ENCODE measurements around the gene SRP19.
A peak's percentile ranks its signal among the peaks of the same experiment; 100 is the strongest.
"Not testable (repeated sequence)": the region's sequence is repeated elsewhere in the genome, so short reads cannot be mapped to it uniquely, and the experiment has no call there.

SRP19 gene

DNA sequence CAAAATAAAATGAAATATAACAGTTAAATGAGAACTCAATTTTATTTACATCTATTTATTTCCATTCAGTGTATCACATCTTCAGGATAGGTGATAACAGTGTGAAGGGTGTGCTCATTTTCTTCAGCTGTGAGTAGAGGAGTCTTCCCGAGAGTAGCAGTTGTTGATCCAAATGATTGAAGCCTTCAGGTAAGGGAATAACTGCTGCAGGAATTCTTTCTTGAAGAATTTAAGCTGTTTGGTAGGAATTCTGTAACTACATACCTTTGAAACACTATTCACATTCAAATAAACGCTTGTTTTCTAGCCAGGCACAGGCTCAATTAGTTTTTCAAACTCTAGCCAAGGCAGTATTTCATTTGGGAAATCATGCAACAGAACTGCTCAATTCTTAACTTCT is 15.3 kb downstream of the SRP19 start:
- no peak for DNase-seq

DNA sequence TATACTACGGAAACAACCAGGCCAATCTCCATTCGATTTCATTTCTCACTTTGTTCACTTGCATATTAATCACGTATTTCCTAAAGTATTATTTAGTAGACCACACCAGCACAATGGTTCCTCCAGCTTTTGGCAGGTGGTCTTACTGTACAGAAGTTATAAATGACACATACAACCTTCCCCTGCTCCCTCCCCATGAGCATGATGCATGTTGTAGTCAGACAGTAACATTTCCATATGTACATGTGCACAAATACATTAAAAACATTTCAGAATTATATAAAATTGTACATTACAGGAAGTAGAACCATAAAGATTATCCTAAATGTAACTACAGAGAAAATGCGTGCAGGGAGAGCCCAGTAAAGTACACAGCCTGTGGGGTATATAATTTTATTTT is 17.0 kb downstream of the SRP19 start:
- no peak for DNase-seq

GRCh38 chr5:112878760-112879159 is 17.7 kb downstream of the SRP19 start:
- DNase-seq = no peak

DNA sequence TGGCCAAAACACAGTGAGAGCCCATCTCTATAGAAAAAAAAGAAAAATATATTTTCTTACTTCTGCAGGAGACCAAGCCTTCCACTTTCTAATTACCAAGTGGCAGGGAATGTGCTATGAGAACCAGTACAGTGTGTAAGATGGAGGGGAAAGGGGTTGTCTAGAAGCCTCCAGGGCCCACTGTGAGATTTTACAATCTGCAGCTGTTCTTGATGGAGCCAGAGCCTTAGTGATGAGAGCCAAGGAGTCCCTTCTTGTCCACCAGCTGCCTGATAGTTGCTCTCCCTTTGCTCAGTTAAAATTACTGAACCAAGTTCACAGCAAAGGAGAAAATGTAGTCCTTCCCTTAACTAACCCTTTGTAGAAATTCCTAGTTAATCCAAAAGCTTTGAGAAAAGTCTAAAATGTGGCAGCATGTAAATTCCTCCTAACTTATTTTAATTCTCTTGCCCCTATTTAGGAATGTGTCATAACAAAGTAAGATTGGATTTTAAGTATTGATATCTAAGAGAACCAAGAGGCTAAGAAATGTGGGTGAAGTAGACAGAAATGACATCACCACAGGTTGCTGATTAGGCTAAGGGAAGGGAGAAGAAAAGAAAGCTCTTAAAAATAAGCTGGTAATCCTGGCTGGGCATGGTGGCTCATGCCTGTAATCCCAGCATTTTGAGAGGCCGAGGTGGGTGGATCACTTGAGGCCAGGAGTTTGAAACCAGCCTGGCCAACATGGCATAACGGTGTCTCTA is 19.3 kb downstream of the SRP19 start:
- DNase-seq = no peak

DNA sequence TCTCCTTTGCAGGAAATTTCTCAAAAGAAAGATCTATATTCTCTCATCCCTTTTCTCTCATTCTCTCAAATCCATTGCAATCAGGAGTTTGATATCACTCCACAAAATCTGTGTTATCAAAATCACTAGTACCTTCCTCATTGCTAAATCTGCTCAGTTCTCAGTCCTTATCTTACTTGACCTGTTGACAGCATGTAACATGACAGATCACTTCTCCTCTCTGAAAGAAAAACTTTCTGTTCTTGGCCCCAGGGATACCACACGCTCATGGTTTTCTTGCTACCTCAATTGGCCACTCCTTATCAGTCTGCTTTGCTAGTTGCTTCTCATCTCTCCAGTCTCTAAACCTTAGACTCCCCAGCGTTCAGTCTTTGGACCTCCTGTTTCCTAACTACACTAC is 22.1 kb downstream of the SRP19 start:
- DNase-seq = no peak

DNA sequence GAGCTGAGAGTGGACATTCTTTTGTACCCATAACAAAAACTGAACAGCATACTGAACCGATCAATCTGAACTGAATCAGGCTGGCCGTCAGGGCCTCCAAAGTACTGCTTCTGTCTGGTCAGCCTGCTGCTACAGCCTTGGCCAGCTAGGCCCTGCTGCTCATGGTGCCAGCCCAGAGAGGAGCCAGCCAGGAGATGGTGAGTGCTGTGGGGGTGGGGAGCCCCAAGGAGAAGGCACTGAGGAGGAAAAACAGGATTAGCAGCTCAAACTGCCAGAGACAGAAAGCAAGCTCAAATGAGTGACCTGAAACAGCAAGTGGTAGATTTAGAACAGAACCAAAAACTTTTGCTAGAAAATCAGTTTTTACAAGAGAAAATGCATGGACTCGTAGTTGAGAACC is 23.9 kb downstream of the SRP19 start:
- no peak for DNase-seq

GRCh38 chr5:112886975-112887374 is 25.9 kb downstream of the SRP19 start:
- DNase-seq = no peak

DNA sequence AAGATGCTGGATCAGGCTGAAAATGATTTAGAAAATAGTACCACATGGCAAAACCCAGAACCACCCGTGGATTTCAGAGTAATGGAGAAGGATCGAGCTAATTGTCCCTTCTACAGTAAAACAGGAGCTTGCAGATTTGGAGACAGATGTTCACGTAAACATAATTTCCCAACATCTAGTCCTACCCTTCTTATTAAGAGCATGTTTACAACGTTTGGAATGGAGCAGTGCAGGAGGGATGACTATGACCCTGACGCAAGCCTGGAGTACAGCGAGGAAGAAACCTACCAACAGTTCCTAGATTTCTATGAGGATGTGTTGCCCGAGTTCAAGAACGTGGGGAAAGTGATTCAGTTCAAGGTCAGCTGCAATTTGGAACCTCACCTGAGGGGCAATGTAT is 31.0 kb downstream of the SRP19 start:
- not testable (repeated sequence) for DNase-seq

GRCh38 chr5:112892776-112893175 is 31.7 kb downstream of the SRP19 start:
- no peak for DNase-seq

DNA sequence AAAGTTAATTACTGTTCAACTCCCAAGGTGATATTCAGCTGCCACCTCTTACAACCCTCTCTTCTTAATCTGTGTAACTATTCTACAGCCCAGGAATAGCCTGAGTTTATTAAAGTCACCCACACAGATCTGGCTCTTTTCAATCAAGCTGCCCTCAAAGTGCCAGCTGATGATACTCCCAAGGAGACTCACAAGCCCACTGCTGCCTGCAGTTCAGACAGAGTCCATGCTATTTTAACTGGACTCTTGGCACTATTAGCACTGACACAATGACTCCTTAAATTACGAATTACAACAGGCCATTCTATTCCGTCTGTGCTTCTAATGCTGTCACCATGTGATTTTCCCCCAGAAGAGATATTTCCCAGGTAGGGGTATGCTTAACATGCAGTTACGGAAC is 34.6 kb downstream of the SRP19 start:
- DNase-seq = no peak

GRCh38 chr5:112902561-112902960 is 41.5 kb downstream of the SRP19 start:
- no peak for DNase-seq

DNA sequence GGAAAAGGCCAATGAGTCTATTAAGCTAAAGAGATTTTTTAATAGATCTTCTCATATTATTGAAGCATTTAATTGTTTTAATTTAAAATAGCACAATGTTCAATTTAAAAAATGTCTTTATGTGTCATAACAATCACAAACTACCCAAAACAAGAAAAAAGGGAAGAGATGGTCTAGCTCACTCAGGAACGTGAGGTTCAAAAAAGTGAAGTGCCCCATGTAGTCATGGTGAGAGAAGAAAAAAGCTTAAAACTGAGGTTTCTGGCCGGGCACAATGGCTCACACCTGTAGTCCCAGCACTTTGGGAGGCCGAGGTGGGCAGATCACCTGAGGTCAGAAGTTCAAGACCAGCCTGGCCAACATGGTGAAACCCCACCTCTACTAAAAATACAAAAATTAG is 43.9 kb downstream of the SRP19 start:
- not testable (repeated sequence) for DNase-seq

- DNase-seq = no peak
These were observed 45.5 kb downstream of the SRP19 start for GRCh38 chr5:112906637-112907036.

DNA sequence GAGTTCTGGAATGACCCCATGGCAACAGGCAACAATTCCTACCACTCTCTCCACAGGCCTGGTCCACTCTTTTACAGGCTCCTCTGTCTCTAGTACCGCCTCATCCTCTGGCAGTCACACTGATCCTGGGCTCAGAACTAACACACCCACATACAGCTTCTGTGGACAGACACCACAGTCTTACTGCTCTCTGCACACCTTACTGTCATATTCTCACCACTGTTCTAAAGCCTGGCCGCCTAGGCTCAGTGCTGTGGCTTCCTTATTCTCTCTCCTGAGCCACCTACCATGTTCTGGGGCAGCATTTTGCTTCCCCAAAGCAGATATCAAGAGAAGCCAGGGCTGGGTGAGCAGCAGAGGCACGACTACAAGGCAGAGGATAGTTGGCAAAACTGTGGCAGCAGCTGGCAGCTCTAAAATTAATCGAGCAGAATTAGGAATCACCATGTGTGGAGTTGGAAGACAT is 46.1 kb downstream of the SRP19 start:
- DNase-seq = no peak

DNA sequence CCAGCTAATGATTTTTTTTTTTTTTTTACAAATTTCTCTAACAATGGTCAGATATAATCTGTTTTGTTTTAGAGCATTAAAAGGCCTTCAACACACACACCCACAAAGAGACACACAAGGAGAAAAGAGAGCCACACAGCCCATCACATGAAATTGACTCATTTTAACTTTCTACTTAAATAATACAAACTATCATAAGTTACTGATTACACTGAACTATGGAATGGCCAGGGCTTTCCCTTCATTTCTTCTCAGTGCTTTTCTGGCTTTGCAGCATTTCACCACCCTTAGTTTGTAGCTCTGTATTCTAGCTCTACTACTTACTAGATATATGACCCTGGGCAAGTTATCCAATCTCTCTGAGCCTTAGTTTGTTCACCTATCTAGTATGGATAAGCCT is 47.8 kb downstream of the SRP19 start:
- DNase-seq = no peak

DNA sequence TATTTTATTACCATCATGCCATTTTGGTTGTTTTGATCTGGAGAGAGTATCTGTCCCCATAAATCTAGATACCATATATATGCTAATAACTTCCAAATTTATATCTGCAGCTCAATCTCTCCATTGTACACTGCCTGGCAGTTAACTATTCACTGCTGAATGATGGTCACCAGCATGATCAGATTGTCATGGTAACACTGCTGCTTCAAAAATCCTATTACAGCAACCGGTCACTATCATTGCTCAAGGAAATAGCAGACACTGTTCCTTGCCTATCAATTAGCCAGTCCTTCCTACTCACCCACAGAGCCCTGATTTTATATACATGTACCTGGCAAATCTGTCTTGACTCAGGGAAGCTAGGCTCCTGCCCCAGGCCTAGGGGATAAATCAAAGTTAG is 49.4 kb downstream of the SRP19 start:
- no peak for DNase-seq

DNA sequence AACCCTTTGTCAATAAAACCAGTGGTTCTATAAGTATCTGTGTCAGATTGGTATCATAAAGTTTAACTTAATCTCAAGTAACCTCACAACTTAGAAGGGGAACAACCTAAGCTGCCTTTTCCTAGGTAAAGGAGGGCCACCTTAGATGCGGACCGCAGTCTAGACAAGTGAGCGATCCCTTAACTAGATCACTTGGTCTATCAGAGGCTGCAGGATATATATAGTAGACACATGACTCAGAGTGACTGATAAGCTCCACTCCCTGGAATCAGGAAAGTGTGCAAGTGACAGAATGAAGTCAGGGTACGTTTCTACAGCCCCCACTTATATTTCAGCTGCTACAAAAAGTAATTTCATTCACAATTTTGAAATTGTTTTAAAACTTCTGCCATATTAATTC is 53.5 kb downstream of the SRP19 start:
- DNase-seq = no peak

DNA sequence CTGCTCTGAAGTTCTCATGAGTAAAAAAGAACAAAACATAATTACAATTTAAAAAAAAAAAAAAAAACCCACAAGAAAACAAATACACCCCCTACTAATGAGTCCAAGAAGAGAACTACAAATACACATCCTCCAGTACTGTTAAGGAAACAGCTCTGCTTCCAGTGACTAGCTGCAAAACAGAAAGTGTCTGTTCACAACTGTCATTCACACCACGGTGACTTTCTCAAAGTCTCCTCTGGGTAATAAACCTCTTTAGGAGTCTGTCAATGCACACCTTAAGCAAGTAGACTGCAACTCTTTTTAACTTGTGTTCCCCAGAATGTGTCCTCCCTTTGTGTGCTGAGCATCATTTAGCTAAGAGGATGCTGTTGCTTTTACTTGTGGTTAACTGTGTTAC is 54.7 kb downstream of the SRP19 start:
- peak in 1 of 2 donors; percentile 45 for DNase-seq

- no peak for DNase-seq
These were observed 56.4 kb downstream of the SRP19 start for GRCh38 chr5:112917453-112917995.

- no peak for DNase-seq
These were observed 57.0 kb downstream of the SRP19 start for GRCh38 chr5:112918136-112918535.

- no peak for DNase-seq
These were observed 57.6 kb downstream of the SRP19 start for GRCh38 chr5:112918679-112919078.
